ENCODE data around the gene PCTP.

The PCTP gene

GRCh38 chr17:55728361-55728760 is 22.5 kb upstream of the PCTP start:
- no peak for DNase-seq

DNA sequence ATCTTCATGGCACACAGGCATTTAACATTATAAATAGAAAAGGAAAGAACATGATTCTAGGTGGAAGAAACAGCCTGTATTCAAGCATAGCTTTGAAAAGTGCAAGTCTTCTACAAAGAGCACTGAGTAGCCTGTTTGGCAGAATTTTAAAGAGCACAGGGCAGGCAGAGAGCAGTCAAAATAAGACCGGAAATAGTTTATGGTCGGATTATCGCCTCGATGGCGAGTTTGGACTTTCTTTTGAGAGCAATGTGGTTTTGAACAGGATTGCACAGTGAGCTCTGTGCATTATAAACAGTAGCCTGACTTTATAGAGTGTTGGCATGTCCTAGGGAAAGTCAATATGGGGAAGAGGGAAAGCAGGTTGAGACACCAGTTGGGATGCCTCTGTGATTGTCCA is 22.0 kb upstream of the PCTP start:
- DNase-seq: no peak

DNA sequence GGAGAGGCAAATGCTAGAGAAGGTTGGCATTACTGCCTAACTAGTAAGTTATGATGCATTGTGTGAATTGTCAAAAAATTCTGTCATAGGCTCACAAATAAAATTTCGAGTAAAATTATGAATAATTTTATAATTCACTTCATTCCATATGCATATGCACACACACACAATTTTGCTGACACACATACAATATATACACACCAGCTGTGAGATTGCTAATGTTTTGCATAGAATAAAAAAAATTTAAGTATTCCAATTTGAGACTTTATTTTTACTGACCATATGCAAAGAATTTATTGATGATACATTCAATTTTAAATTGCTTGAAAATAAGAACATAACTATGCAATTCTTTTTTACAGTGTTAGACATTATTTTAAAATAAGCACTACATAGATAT is 21.4 kb upstream of the PCTP start:
- DNase-seq: no peak

- no peak for DNase-seq
These were observed 20.5 kb upstream of the PCTP start for GRCh38 chr17:55730380-55730779.

GRCh38 chr17:55730808-55731207 is 20.0 kb upstream of the PCTP start:
- DNase-seq: no peak

DNA sequence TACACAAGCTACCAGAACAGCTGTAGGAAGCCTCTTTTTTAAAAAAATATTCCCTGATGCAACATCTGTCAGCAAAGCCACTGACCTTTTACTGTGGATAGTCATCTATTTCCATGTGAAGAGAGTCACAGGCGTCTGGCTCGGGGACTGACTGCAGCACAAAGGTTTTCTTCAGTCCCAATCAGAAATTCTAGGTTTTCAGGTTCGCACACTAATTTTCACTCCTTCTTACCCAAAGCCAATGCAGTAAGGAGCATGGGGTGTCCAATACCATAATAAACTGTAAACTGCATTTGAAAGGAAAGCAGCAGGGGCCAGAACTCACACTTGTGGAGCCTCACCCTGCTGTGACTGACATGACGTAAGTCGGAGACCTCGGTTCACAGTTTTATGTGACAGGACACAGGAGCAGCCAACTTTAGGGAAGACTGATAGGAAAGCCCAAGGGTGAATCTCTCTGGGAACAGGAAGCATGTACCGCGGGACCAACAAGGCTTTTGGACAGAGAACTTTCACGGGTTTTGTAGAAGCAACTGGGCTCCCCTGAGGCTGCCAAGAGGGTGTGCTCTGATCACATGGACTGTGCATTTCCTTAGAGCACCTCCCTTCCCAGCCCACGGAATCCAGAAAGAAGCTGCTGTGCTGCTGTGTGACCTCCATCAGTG is 19.1 kb upstream of the PCTP start:
- no peak for DNase-seq

- DNase-seq: no peak
These were observed 16.6 kb upstream of the PCTP start for GRCh38 chr17:55734128-55734781.

- DNase-seq: no peak
These were observed 15.0 kb upstream of the PCTP start for GRCh38 chr17:55735731-55736405.

GRCh38 chr17:55737976-55738501 is 12.8 kb upstream of the PCTP start:
- no peak for DNase-seq

- DNase-seq: no peak
These were observed 10.1 kb upstream of the PCTP start for GRCh38 chr17:55740511-55741355.

GRCh38 chr17:55741356-55741700 is 9.5 kb upstream of the PCTP start:
- no peak for DNase-seq

GRCh38 chr17:55742272-55743102 is 8.4 kb upstream of the PCTP start:
- DNase-seq: no peak

DNA sequence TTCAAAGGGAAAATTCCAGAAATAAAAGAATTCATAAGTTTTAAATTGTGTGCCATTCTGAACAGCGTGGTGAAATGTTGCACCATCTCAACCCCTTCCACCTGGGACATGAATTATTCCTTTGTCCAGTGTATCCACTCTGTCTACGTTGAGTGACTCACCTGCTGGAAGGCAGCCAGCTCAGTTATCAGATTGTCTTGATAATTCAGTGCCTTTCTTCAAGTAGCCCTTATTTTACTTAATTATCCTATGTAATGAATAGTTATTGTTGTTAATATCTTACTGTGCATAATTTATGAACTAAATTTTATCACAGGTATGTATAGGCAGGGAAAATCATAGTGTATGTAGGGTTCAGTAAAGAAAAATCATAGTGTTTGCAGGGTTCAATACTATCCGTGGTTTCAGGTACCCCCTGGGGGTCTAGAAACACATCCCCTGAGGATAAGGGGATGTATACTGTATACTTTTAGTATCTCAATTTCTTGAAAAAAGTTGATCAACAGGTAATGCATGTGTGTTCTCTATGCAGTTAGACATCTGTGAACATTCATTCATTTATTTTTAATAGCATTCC is 7.7 kb upstream of the PCTP start:
- DNase-seq: peak; percentile 37

GRCh38 chr17:55745258-55745657 is 5.6 kb upstream of the PCTP start:
- no peak for DNase-seq

- no peak for DNase-seq
These were observed 4.4 kb upstream of the PCTP start for GRCh38 chr17:55746466-55746865.

- no peak for DNase-seq
These were observed 3.6 kb upstream of the PCTP start for GRCh38 chr17:55747209-55747608.

DNA sequence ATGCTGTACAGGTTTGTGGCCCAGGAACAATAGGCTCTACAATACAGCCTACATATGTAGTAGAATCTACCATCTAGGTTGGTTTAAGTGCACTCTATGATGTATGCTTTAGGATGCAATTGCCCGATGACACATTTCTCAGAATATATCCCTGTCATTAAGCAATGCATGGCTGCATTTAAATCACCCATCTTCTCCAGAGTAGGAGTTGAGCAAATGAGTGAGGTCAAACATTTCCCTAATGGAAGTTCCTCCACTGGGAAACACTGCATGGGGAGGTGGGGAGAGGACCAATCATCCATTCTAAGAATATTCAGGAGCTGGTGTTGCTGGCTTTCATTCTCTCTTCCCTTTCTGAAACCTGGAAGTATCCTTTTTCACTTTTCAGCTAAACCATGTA is 2.0 kb upstream of the PCTP start:
- DNase-seq: no peak

DNA sequence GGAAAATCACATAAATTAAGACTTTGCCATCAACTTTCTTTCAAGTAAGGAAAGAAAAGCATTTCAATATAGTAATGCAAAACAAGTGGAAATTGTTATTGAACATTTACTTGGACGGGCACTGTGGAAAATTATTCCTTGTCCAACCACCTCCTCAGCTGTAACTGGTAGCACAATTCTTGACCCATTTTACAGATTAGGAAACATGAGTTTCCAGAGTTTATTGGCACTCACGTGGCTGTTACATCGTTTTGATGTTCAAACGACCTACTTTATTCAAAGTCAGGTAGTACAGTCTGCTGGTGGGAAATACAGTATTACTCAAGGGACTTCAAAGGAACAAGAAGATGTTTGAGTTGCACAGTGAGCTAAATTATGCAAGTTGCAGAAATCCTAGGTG is 866 bp upstream of the PCTP start:
- DNase-seq: no peak

- no peak for DNase-seq
These were observed 934 bp downstream of the PCTP start for GRCh38 chr17:55751720-55752250.

- no peak for DNase-seq
These were observed 5.8 kb downstream of the PCTP start for GRCh38 chr17:55756689-55757088.

GRCh38 chr17:55757659-55758058 is 6.8 kb downstream of the PCTP start:
- DNase-seq: no peak

GRCh38 chr17:55758171-55758570 is 7.3 kb downstream of the PCTP start:
- DNase-seq: no peak
